SIG-M5 (cell line): ENCODE measurements around the gene ANXA10.
"Not testable (repeated sequence)": the region's sequence is repeated elsewhere in the genome, so short reads cannot be mapped to it uniquely, and the experiment has no call there.

ENCODE experiments used
- DNase-seq: peaks from one replicate; lab custom pipeline; 2025; lab: John Stamatoyannopoulos, UW

The ANXA10 gene

DNA sequence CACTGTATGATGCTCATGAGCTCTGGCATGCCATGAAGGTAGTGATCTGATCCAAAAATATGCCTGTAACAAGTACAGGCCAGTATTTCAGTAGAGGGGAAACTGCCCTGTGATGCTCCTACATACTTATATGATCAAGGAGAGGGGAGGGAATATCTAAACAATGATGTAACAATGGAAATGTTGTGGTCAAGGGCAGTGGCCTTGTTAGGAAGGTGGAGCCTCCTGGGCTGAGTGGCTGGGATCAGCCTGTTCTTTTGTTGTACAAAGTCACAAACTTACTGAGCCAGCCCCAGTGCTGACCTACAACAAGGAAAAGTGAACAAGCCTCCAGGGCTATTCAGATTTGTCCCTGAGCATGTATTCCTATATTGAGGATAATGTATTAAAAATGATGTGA, 70.3 kb downstream of the ANXA10 start:
- no peak for DNase-seq

DNA sequence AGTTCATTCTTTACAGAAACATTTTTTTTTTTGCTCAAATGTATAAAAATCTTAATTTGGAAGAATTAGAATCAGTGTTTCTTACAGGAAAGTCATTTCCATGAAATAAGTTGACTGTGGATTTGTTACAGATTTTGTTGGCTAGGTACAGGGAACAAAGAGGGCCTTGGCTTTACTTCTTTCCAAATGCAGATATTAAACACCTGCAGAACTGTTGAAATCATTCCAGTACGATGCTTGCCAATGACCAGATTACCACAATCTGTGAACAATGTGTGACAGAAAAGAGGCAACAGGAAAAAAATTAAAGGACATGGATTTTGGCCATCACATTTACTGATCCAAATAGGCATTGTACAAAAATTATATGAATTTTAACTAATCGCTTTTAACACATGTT, 70.8 kb downstream of the ANXA10 start:
- DNase-seq = no peak

DNA sequence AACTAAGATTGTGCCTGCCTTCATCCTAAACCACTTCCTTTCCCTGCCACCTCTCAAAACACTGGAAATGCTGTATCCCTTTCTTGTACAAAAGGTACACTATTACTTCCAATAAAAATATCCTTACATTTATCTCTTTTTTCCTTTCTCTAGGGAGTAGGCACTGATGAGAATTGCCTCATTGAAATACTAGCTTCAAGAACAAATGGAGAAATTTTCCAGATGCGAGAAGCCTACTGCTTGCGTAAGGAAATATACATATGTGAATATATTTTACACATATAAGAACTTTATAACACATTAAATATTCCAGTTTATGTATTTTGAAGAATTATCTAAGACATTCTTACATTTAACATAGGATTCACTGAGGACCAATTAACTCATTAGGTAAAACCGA, 71.7 kb downstream of the ANXA10 start:
- DNase-seq = no peak

DNA sequence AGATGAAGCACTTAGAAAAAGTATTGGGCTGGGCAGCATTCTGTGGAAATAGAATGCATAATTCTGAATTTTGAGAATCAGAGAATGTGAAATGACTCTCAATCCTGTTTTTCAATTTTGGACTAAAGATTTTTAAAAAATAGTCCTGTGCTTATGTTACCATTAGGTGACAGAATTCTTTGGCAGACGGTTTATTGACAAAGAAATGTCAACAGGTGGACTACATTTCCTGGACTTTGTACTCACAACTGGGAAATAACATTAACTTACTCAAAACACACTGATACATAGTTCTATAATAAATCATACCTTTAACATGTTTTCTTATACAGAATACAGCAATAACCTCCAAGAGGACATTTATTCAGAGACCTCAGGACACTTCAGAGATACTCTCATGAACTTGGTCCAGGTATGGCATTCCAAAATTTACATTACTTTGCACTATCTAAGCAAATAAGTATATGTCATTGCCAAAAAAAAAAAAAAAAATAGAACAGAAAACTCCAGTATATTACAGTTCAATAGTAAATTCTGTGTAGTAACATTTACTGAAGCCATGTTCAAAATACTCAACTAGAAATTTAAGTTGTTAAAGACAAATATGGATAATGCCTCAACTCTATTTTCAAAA, 72.7 kb downstream of the ANXA10 start:
- DNase-seq = no peak

DNA sequence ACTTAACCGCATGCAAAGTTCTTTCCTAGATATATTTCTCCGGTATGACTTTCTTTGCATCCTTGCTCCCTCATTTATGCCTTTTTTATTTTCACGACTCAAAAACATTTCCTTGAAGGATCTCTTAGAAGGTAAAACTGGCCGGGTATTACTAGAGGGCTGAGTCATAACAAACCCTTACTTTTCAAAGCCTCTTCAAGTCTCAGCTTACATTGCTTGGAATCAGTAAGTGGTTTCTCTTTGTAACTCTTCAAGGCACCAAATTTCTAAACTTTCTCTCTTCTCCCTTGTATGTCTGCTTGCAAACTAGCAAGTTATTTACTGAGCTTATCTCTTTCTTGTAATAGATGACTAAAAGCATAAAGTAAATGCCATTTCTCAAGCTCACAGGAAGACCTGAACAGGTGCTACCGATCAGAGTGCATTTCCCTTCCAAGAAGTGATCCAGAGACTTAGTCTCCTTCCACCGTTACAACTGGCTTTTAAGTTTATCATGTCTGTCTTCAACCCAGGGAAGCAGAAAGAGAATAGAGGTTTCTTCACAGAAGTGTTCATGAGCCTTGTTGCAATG, 75.5 kb downstream of the ANXA10 start:
- DNase-seq = no peak

DNA sequence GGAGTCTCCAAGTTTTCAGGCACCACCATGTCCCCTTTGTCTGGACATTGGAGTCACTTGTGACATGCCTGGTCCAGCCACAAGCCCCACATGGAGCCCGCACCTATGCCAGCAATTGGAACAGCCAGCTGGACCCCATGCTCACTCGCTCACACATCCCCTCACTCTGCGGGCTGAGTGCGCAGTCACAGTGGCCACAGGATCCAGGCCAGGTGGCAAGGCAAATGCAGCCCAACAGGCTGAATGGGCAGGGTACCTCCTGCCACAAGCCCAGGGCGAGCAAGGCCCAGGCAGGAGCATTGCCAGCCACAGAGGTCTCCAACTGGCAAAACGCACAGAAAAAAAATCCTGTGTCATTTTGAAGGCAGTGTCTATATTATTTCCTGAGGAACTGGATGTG, 82.0 kb downstream of the ANXA10 start:
- DNase-seq = no peak

DNA sequence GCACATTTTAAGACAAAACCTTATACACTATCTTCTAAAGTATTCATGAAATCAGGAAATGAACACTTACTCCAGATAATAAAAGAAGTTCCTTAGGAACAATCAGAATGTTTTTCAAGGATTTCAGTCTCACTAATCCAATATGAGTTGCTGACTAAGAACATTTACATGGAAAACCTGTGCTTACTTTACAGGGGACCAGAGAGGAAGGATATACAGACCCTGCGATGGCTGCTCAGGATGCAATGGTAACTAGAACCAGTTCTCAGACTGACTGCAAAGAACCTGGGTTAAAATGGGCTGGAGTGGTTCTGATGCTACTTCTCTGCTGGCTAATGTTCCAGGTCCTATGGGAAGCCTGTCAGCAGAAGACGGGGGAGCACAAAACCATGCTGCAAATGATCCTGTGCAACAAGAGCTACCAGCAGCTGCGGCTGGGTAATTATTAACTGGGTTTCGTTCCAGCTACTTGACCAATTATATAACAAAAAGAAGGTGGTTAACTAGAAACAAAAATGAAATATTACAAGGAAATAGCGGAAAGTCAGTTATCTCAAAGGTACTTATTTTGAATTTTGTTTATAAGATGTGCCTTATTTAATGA, 85.3 kb downstream of the ANXA10 start:
- no peak for DNase-seq

DNA sequence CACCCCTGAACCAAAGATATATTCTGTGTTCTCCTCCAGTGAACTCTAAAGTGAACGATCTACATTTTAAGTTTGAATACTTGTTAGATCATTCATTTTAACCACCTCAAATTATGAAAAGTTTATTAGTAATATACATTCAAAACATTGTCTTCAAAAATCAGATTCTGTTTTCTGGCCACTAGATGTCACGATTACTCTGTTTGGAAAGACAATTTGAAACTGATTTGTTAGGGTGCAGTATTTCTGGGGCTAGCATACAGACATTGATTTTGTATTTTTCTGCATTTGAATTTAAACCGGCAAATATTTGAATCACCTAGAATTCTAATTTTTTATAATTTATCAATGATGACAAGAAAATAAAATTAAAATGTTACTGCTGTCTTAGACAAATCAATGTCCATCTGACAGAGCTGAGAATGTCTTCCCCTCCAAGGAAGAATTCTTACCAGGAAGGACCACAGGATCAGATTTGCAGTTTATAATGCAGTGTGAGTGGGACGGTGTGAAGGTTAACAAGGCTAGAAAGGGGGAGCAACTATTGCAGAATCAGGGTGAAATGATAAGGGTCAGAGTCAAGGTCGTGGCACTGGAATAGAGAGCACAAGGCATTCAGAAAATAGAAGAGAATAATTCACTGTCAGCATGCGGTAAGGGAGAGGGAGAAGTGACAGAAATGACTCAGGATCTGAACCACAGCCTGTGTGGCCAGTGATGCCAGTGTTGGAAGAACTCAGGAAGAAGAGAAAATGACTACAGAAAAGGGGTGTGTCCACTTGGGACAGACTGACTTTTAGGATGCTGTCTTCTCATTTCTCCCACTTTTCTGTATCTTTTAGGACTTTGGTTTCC, 91.6 kb downstream of the ANXA10 start:
- no peak for DNase-seq

DNA sequence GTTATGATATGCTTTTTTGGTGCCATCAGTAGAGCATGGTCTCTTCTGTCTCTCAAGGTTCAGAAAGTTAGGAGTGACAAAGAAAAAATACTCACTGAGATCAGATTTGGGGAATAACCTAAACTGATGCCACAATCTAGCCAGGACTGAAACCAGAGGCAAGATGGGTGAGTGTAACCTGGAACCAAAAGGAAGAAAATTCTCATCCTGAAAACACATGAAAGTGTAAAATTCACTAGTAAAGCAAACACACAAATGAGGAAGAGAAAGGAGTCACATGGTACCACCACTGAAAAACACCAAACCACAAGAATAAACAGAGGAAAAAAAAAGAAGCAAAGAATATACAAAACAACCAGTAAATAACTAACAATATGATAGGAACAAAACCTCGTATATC, 96.4 kb downstream of the ANXA10 start:
- no peak for DNase-seq

DNA sequence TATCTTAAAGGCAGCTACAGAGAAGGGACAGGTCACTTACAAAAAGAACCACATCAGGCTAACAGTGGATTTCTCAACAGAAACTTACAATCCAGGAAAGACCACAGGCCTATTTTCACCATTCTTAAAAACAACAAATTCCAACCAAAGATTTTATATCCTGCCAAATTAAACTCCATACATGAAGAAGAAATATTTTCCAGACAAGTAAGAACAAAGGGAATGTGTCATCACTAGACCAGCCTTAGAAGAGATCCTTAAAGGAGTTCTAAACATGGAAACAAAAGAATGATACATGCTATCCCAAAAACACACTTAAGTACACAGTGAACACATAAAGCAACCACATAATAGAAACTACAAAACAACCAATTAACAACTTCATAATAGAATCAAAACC, 105.6 kb downstream of the ANXA10 start:
- no peak for DNase-seq

DNA sequence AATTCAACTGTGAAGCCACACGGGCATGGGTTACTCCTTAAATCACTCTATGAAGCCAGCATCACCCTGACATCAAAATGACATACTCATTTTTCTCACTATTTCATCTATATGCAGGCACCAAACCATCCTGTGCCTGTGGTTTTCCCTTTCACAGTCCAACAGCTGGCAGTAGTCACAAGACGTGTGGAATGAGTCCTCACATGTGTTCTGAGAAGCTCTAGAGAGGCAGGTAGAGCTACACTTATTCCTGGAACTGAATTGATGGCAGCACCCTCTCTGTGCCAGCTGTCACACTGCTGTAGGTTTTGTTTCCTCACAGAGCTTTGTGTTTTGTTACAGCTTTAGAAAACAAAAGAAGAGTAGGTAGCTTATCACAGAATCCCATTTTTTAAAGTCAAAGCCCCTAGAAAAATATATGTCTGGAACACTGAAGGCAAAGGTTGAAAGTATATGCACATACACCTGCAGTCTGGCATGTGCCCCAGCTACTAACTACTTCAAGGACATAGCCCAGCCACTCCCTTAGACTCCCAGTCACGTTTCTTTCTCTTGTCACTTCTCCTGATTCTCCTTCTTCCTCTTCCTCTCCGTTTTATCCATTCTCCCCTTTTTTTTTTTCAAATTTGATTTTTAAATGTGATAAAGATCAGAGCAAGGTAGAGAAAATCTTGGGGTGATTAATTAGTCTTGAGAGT, 107.1 kb downstream of the ANXA10 start:
- DNase-seq = no peak

DNA sequence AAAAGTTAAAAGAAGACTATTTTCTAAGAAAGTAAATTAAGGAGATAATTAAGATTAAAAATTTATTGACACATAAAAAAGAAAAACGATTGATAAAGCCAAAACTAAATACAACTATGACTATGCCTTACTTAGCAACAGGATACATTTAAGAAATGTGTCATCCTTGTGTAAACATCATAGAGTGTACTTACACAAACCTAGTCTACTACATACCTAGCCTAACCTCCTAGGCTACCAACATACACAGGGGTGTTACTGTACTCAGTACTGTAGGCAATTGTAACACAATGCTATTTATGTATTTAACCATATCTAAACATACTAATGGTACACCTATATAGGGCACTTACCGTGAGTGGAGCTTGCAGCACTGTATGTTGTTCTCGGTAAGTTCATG, 108.3 kb downstream of the ANXA10 start:
- DNase-seq = no peak

DNA sequence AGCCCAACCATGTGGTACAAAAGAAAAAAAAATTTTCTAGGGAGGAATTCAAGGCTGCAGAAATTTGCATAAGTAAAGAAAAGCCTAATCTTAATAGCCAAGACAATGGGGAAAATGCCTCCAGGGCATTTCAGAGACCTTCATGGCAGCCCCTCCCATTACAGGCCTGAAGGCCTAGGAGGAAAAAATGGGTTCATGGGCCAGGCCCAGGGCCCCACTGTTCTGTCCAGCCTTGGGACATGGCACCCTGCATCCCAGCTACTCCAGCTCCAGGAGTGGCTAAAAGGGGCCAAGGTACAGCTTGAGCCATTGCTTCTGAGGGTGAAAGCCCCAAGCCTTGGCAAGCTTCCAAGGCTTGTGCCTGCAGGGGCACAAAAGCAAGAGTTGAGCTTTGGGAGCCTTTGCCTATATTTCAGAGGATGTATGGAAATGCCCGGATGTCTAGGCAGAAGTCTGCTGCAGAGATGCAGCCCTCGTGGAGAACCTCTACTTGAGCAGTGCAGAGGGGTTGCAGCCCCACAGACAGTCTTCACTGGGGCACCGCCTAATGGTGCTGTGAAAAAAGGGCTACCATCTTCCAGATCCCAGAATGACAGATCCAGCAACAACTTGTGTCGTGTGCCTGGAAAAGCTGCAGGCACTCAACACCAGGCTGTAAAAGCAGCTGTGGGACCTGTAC, 111.0 kb downstream of the ANXA10 start:
- DNase-seq = no peak

DNA sequence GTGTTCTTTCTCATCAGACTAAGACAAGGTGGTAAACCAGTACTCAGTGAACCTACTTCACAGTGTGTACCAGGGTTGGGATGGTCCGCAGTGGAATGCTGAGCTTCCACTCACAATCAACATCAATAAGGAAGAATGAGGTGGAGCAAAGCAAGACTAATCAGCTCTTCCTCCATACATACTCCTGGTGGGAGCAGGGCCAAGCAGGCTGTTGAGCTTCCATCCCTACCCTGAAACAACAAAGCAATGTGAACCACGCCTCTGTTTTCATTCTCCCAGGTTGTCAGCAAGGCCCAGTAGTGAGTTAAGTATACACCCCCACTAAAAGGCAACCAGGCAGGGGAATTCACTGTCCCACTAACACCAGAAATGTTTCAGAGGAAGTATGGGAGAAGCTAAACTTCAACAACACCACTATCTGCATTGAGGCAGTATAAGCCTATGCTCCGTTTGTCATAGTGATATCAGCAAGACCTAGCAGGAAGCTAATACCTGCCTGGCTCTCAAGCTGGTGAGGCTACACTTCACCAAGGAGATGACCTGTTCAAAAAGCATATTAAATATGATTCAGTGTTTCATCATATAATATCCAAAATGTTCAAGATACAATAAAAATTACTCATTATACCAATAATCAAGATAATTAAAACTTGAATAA, 116.7 kb downstream of the ANXA10 start:
- DNase-seq = no peak

DNA sequence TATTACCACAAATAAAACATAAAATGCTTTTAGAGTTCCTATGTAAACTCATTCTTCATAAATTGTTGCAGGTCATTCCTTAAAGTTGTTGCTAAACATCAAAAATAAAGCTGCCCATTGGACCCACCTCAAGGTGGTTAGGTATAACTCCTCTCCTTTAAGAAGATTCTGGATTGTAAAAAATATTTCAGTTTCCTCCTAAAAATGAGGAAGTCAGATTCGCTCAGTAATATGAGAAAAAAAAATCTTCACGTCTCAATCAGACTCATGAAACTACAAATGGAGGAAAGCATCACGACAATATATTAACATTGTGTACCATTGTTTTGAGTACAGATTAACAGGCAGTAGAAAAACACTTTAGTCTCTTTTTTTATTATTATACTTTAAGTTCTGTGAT, 120.3 kb downstream of the ANXA10 start:
- DNase-seq = no peak

DNA sequence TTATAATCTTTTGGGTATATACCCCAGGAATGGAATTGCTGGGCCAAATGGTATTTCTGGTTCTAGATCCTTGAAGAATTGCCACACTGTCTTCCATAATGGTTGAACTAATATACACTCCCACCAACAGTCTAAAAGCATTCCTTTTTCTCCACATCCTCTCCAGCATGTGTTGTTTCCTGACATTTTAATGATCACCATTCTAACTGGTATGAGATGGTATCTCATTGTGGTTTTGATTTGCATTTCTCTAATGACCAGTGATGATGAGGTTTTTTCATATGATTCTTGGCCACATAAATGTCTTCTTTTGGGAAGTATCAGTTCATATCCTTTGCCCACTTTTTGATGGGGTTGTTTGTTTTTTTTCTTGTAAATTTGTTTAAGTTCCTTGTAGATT, 121.2 kb downstream of the ANXA10 start:
- not testable (repeated sequence) for DNase-seq

DNA sequence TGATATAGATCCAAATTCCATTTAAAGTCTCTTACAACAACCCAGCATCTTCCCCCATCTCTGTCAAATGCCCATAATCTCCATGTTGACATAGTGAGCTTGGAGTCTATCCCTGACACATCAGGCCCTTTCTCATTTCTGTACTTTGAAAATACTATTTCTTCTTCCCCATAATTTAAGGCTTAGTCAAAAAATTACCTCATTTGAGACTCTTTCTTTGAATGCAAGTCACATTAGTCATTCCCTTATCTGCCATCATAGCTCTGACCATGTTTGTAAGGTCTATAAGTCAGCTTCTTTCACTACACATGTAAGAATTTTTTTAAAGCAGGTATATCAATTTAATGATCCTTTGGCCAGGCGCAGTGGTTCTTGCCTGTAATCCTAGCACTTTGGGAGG, 126.3 kb downstream of the ANXA10 start:
- DNase-seq = no peak

DNA sequence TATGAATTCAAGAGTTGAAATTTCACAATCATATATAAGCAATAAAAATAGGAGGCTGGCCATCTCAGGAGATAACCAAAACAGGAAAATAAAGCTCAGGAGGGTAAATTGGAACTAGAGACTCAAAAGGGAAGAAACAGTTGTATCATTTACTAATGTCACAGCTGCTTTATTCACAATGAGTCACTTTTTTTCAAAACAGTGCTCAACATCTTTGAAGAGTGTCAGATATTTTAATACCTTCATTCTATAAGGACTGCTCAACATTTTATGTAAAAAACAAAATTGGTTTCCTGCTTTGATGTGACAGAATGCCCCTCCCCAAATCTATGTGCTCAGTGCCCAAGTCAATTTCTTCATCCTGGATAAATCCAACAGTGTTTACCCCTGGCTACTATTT, 128.6 kb downstream of the ANXA10 start:
- no peak for DNase-seq

DNA sequence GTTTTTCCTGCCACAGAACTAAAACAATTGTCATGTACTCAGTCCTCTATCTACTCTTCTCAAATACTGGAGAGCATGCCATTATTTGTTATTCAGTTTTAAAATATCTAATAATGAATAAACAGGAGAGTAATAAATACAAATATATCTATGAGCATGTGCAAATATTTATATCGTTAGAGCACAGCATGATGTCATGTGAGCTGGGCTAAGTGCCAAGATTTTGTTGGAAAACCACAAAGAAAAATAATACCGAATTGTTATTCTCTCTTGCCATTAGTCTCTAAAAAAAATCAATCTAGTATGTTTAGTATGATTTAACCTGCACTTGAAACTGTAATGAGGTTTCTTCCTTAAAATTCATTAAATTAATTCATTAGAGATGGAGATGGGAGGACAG, 129.0 kb downstream of the ANXA10 start:
- DNase-seq = no peak
